Measurements from ENCODE around the gene PRKAR1B.

The PRKAR1B gene

DNA sequence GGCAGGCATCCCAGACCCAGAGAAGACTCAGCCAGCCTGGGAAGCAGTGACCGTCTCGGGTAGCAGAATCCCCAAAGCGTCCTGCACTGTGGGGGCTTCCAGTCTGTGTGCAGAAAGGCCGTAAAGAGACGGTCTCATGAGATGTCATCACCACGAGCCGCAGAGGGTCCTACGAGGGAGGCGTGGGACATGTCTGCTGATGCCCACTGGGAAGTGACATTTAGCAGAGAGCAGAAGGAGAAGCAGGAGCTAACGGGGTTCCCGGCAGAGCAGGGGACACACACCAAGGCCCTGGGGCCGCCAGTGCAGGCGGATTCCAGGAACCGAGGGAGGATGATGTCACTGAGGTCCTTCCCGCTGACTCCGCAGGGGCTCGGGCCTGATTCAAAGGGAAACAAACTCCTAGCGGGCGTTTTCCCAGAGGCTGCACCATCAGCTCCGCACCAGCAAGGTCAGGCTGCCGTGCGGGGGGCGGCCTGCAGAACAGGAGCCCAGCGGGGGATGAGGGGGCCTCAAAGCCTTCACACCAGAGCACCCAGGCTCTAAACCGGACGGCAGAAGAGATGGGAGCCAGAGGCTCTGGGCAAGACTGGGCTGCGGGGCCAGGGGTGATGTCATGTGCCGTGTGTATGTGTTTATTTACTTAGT is 122.1 kb downstream of the PRKAR1B start:
- Histone ChIP-seq H3K9me3 (ENCODE audit: control insufficient read depth, insufficient read depth, low read depth, low read length) (no peaks in the 10 kb centered on the region), H3K27ac (ENCODE audit: low read depth, low read length) (peak overlapping the region; percentile 83; the same call in 1 of the 2 replicates), H3K4me1 (ENCODE audit: control insufficient read depth, insufficient read depth, low read length) (peaks cover 37% of the 10 kb centered on the region; the same call in 1 of the 2 replicates), H3K36me3 (ENCODE audit: control insufficient read depth, insufficient read depth, low read length) (peaks cover 4% of the 10 kb centered on the region; the same call in 1 of the 2 replicates), H3K27me3 (ENCODE audit: control insufficient read depth, insufficient read depth, low read length) (no peaks in the 10 kb centered on the region), H3K9ac (ENCODE audit: low read length) (peak overlapping the region; percentile 58), H3K4me3 (ENCODE audit: low read depth, low read length) (no peak overlapping the region)

DNA sequence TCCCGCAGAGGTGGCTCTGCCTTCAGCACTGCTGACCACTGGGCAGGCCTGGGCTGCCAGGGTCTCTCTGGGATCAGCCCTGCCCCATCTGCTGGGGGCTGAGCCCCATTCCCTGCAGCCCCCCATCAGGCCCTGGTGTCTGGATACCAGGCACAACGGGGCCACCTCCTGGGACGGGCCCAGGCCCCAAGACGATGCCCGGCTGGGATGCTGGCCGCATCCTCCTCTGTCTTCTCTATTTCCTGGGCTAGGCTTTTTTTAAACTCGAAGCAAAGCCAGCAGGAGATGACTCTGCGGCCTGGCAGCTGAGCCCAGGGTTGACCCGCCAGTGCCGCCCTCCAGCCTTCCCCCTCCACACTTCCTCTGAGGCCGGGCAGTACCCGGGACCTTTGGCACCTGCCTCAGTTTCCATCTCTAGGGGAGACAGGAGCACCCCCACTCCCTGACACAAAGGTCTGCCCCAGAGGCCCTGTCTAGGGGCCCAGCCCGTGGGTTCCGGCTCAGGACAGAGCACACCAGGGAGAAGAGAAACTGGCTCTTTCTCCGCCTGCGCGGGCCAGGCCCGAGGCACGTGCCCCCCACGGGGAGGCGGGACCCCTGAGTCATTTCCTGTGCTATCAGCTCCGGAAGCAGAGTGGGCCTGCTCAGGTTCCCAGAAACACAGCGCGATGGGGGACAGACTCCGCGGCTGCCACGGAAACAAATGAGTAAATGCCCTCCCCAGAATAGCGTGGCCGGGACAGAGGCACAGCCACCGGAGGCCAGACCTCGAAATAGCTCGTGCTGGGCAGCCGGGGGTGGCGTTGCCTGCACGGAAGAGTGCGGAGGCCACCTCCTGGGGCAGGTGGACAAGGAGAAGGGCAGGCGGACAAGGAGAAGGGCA is 122.8 kb downstream of the PRKAR1B start:
- Histone ChIP-seq H3K4me3 (ENCODE audit: low read depth, low read length) (no peak overlapping the region), H3K27ac (ENCODE audit: low read depth, low read length) (peak overlapping the region; percentile 83; the same call in 1 of the 2 replicates), H3K9me3 (ENCODE audit: control insufficient read depth, insufficient read depth, low read depth, low read length) (no peaks in the 10 kb centered on the region), H3K9ac (ENCODE audit: low read length) (peak overlapping the region; percentile 58), H3K4me1 (ENCODE audit: control insufficient read depth, insufficient read depth, low read length) (peaks cover 36% of the 10 kb centered on the region; the same call in 1 of the 2 replicates), H3K27me3 (ENCODE audit: control insufficient read depth, insufficient read depth, low read length) (no peaks in the 10 kb centered on the region), H3K36me3 (ENCODE audit: control insufficient read depth, insufficient read depth, low read length) (peaks cover 4% of the 10 kb centered on the region; the same call in 1 of the 2 replicates)

DNA sequence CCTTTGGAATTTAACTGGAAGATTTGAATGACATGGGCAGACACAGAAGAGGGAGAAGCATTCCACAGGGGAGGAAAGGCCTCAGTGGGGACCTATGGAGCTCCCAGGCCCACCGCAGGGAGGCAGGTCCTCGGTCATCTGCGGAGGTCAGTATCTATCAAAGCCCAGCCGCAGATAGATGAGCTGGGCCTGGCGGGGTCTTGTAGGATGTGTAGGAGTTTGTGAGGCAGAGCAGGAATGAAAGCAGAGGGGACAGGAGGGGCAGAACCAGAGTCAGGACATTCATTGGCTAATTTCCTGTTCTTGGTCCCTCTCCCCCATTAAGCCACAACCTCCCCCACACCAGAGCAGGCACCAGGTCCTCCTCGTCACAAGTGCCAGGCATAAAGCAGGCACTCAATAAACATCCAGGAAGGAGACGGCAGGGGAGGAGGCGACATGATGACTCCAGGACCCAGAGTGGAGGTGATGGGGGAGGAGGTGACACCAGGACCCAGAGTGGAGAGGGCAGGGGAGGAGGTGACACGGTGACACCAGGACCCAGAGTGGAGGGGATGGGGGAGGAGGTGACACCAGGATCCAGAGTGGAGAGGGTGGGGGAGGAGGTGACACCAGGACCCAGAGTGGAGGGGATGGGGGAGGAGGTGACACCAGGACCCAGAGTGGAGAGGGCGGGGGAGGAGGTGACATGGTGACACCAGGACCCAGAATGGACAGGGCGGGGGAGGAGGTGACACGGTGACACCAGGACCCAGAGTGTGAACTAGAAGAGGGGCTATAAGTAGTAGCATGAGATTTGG is 123.7 kb downstream of the PRKAR1B start:
- Histone ChIP-seq H3K36me3 (ENCODE audit: control insufficient read depth, insufficient read depth, low read length) (peaks cover 4% of the 10 kb centered on the region; the same call in 1 of the 2 replicates), H3K4me1 (ENCODE audit: control insufficient read depth, insufficient read depth, low read length) (peaks cover 36% of the 10 kb centered on the region; the same call in 1 of the 2 replicates), H3K9me3 (ENCODE audit: control insufficient read depth, insufficient read depth, low read depth, low read length) (no peaks in the 10 kb centered on the region), H3K27me3 (ENCODE audit: control insufficient read depth, insufficient read depth, low read length) (no peaks in the 10 kb centered on the region), H3K27ac (ENCODE audit: low read depth, low read length) (peak overlapping the region; percentile 83; the same call in 1 of the 2 replicates), H3K4me3 (ENCODE audit: low read depth, low read length) (no peak overlapping the region), H3K9ac (ENCODE audit: low read length) (peak overlapping the region; percentile 45)

DNA sequence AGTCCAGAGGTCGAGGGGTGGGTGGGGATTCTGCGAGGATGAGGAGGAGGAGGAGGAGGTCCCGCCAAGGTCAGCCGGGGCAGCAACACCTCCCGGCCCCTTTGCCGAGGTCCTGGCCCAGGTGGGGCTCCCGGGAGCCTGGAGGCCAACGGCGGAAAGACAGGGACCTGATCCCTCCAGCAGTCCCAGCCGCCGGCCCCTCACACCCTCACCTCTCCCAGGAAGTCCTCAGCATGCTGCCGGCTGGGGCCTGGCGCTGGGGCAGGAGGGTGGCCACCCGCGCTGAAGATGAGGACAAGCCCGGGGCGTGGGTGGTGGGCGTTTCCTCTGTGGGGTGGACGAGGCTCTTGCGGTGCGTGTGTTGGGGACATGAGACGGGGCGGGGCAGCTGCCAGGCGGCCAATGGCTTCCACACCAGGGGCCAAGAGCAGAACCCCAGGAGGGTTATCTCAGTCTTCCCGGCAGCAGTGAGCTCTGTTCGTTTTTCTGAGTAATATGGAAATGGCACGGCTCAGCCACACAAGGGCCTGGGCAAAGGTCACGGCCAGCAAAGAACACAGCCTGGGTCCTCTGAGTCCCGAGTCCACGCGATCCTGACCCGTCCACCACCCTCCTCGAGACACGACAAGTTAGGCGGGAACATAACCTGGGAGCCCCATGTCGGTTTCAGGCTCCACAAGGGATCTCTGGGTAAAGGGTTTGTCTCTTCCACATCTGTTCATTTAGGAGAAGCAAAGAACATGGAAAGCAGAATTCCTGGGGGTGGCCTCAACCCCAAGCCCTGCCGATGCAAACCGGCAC is 124.5 kb downstream of the PRKAR1B start:
- H3K9ac ChIP-seq (ENCODE audit: low read length) = peak overlapping the region; percentile 16
- peak overlapping the region; percentile 9; the same call in 1 of the 2 replicates for H3K27ac ChIP-seq (ENCODE audit: low read depth, low read length)
- peaks cover 36% of the 10 kb centered on the region; the same call in 1 of the 2 replicates for H3K4me1 ChIP-seq (ENCODE audit: control insufficient read depth, insufficient read depth, low read length)
- H3K4me3 ChIP-seq (ENCODE audit: low read depth, low read length) = no peak overlapping the region
- H3K9me3 ChIP-seq (ENCODE audit: control insufficient read depth, insufficient read depth, low read depth, low read length) = no peaks in the 10 kb centered on the region
- H3K27me3 ChIP-seq (ENCODE audit: control insufficient read depth, insufficient read depth, low read length) = no peaks in the 10 kb centered on the region
- H3K36me3 ChIP-seq (ENCODE audit: control insufficient read depth, insufficient read depth, low read length) = peaks cover 4% of the 10 kb centered on the region; the same call in 1 of the 2 replicates

DNA sequence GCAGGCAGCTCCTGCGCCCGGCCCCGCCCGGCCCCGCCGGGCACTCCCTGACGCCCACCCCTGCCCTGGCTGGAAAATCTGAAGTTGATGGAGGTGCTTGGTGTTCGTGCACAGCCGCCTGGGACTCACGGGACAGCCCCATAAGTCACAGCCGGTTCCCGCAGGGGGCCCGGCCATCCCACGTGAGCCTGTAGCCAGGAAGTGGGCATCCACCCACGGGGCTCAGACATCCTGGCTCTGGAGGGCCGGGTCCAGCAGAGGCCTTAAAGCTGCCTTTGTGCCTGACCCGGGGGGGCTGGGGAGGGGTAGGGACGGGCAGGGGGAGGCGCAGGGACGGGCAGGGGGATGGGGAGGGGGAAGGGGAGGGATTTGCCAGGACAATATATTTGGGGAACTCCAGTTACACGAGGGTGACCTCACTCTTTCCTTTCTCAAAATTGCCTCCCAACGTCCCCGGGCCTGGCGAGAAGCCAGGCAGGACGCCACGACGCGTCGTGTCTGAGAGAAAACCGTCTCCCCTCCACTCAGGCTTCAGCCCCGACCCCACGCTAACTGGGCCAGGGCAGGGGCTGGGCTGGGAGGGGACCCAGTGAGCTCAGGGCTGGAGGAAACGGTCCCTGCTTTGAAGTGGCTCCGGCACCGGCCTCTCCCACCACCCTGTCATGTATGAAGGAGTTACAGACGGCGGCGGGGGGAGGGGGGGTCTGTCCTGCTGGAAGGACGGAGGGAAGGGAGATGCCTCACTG is 125.3 kb downstream of the PRKAR1B start:
- Histone ChIP-seq H3K4me1 (ENCODE audit: control insufficient read depth, insufficient read depth, low read length) (peaks cover 36% of the 10 kb centered on the region; the same call in 1 of the 2 replicates), H3K9ac (ENCODE audit: low read length) (no peak overlapping the region), H3K9me3 (ENCODE audit: control insufficient read depth, insufficient read depth, low read depth, low read length) (no peaks in the 10 kb centered on the region), H3K27me3 (ENCODE audit: control insufficient read depth, insufficient read depth, low read length) (no peaks in the 10 kb centered on the region), H3K4me3 (ENCODE audit: low read depth, low read length) (no peak overlapping the region), H3K27ac (ENCODE audit: low read depth, low read length) (no peak overlapping the region), H3K36me3 (ENCODE audit: control insufficient read depth, insufficient read depth, low read length) (peaks cover 4% of the 10 kb centered on the region; the same call in 1 of the 2 replicates)

DNA sequence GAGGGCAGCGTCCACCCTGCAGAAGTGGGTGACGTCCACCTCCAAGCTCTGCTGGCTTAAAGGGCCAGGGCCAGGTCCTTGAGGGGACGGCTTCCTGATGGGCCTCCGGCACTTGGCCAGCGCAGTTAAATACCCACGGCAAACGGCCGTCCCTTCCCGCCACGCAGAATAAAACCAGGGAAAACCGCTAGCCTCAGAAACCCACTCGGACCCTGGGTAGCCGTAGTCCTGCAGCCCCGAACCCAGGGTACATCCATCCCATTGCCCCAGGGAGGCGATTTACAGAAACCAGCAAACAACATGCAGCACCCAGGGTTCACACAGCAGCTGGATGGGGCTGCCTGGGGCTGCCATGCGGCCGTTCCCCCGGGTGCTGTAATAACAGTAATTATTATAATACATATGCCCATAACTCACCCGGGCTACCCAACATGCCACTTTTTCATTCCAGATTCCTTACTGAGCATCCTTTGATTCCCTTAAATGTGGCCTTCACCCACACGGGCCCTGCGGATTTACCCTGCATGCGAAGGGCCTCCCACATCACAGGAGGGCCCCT is 126.0 kb downstream of the PRKAR1B start:
- no peak overlapping the region for H3K9ac ChIP-seq (ENCODE audit: low read length)
- peaks cover 3% of the 10 kb centered on the region; the same call in 1 of the 2 replicates for H3K36me3 ChIP-seq (ENCODE audit: control insufficient read depth, insufficient read depth, low read length)
- H3K9me3 ChIP-seq (ENCODE audit: control insufficient read depth, insufficient read depth, low read depth, low read length) = no peaks in the 10 kb centered on the region
- no peak overlapping the region for H3K27ac ChIP-seq (ENCODE audit: low read depth, low read length)
- H3K27me3 ChIP-seq (ENCODE audit: control insufficient read depth, insufficient read depth, low read length) = no peaks in the 10 kb centered on the region
- no peak overlapping the region for H3K4me3 ChIP-seq (ENCODE audit: low read depth, low read length)
- H3K4me1 ChIP-seq (ENCODE audit: control insufficient read depth, insufficient read depth, low read length) = peaks cover 35% of the 10 kb centered on the region; the same call in 1 of the 2 replicates

DNA sequence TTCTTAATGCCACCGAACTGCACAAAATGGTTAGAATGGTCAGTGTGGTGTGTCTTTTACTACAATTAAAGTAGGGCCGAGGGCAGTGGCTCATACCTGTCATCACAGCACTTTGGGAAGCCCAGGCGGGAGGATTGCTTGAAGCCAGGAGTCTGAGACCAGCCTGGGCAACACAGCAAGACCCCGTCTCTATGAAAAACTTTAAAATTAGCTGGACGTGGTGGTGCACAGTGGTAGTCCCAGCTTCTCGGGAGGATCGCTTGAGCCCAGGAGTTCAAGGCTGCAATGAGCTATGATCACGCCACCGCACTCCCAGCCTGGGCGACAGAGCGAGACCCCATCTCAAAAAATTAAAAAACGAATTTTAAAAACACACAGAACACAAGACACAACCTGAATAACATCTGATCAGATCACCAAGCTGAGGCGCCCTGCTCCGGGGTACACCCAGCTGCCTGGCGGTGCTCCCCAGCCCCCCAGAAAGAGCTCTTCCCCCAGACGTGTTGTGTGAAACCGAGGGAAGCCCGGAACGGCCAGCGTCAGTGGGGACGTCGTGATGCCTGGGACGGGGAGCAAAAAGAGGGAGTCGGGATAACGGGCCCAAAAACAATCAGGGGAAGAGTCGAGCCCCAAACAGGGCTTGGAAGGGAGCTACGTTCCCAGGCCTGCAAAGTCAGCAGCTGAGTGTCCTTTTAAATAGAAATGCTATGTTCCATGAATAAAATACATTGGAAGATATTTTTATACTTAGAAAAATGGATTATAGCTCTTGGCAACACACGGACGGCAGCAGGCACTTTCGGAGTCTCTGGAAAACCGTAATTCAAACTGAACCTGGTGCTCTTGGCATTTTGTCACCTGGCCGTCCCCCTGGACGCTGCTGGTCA is 126.7 kb downstream of the PRKAR1B start:
- no peak overlapping the region for H3K27ac ChIP-seq (ENCODE audit: low read depth, low read length)
- peaks cover 5% of the 10 kb centered on the region; the same call in 1 of the 2 replicates for H3K36me3 ChIP-seq (ENCODE audit: control insufficient read depth, insufficient read depth, low read length)
- H3K4me3 ChIP-seq (ENCODE audit: low read depth, low read length) = no peak overlapping the region
- peaks cover 28% of the 10 kb centered on the region; the same call in 1 of the 2 replicates for H3K4me1 ChIP-seq (ENCODE audit: control insufficient read depth, insufficient read depth, low read length)
- H3K9ac ChIP-seq (ENCODE audit: low read length) = no peak overlapping the region
- no peaks in the 10 kb centered on the region for H3K9me3 ChIP-seq (ENCODE audit: control insufficient read depth, insufficient read depth, low read depth, low read length)
- no peaks in the 10 kb centered on the region for H3K27me3 ChIP-seq (ENCODE audit: control insufficient read depth, insufficient read depth, low read length)

DNA sequence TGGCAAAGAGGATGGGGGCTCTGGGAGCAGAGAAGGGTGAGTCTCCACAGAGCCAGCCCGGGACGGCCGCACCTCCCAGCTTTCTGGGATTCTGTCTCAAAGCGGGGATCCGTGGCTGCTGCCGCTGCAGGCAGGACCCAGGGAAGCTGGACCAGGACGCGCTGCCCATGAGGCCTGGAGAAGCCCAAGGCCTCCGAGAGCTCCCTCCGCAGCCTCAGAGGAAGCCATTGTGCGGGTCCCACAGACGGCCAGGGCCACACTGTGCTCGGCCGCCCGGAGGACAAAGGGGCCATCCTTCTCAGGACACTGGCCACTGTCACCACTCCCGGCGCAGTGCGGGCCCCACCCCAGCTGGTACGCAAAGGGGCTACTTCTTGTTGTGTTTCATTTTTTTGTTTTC is 128.2 kb downstream of the PRKAR1B start:
- Histone ChIP-seq H3K4me3 (ENCODE audit: low read depth, low read length) (no peak overlapping the region), H3K4me1 (ENCODE audit: control insufficient read depth, insufficient read depth, low read length) (peaks cover 14% of the 10 kb centered on the region; the same call in 1 of the 2 replicates), H3K9me3 (ENCODE audit: control insufficient read depth, insufficient read depth, low read depth, low read length) (no peaks in the 10 kb centered on the region), H3K36me3 (ENCODE audit: control insufficient read depth, insufficient read depth, low read length) (peaks cover 5% of the 10 kb centered on the region; the same call in 1 of the 2 replicates), H3K9ac (ENCODE audit: low read length) (no peak overlapping the region), H3K27ac (ENCODE audit: low read depth, low read length) (no peak overlapping the region), H3K27me3 (ENCODE audit: control insufficient read depth, insufficient read depth, low read length) (no peaks in the 10 kb centered on the region)

Measured in HUES6 (cell line).